ENCODE results near the gene VPS13D. TPM values are rescaled to one million over a fixed set of nuclear protein-coding genes. Genes with fewer than 3 reads are reported as not detected.

VPS13D gene
- total and polyA plus RNA-seq, 5 experiments from 2014 or later: 5.3 to 64.9 (median 7.5) TPM

DNA sequence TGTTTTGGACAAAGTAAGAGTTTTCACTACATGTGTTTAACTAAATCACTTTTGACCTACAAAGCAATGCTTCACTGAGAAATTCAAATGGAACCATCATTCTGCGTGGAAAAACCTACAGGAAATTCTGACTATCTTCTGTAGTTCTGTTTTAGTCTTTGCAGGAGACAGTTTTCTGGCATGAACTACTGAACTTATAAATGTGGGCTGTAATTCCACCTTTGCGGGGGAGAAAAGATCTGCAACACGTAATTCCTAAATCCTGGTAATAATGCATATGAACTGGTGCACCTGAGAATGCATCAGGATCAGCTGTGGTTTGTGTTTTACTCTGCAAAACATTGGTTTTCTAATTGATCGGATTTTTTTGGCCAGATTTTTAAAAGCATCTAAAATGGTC, 106.0 kb downstream of the VPS13D start:
- H3K4me3 Mint-ChIP-seq: no peak overlapping the region
- peaks cover 5 to 18% (median 13%) of the 10 kb centered on the region in 4 donors for H3K4me1 Mint-ChIP-seq
- H3K36me3 Mint-ChIP-seq: peaks cover 10 to 73% (median 37%) of the 10 kb centered on the region in 3 donors
- peak overlapping the region in 1 of 10 donors; percentile 9 for H3K27ac Mint-ChIP-seq
- DNase-seq (no peak), ATAC-seq (no peak)
- POLR2A ChIA-PET: no interaction called here
- H3K9me3 Mint-ChIP-seq: no peaks in the 10 kb centered on the region
- H3K27me3 Mint-ChIP-seq: no peaks in the 10 kb centered on the region

- H3K36me3 Mint-ChIP-seq: peaks cover 10 to 67% (median 34%) of the 10 kb centered on the region in 3 donors
- H3K27me3 Mint-ChIP-seq: no peaks in the 10 kb centered on the region
- peaks cover 7 to 24% (median 18%) of the 10 kb centered on the region in 4 donors for H3K4me1 Mint-ChIP-seq
- no peak overlapping the region for H3K4me3 Mint-ChIP-seq
- ATAC-seq (no peak), DNase-seq (no peak)
- POLR2A ChIA-PET: no interaction called here
- no peaks in the 10 kb centered on the region for H3K9me3 Mint-ChIP-seq
- H3K27ac Mint-ChIP-seq: peak overlapping the region in 4 of 10 donors; percentile 4 to 58 (median 34)
Observed at GRCh38 chr1:12336413-12336812, 106.6 kb downstream of the VPS13D start.

GRCh38 chr1:12338017-12338416, 108.2 kb downstream of the VPS13D start:
- Mint-ChIP-seq H3K4me3 (no peak overlapping the region), H3K36me3 (peaks cover 10 to 64% (median 35%) of the 10 kb centered on the region in 3 donors), H3K27me3 (no peaks in the 10 kb centered on the region), H3K27ac (peak overlapping the region in 1 of 10 donors; percentile 41), H3K9me3 (no peaks in the 10 kb centered on the region), H3K4me1 (peaks cover 17 to 37% (median 30%) of the 10 kb centered on the region in 4 donors)
- ATAC-seq (no peak), DNase-seq (no peak)
- POLR2A ChIA-PET: no interaction called here

DNA sequence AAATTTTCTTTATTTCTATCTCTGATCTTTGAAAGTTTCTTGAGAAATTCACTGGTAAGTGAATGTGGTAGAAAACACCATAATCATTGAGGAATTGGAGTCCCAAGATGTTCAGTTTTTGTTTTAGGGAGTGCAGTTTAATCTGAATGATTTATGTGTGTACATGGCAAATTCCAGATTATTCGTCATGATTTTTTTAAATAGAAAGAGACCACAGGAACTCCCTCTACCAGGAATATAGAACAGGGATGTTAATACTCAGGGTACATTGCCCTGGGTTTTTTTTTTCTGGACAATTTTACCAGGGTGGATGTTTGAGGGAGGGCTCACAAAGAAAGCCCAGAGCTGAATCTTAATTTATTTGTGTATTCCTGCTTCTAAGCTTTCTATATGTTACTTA, 109.0 kb downstream of the VPS13D start:
- Mint-ChIP-seq H3K9me3 (no peaks in the 10 kb centered on the region), H3K4me3 (no peak overlapping the region), H3K27me3 (no peaks in the 10 kb centered on the region), H3K4me1 (peaks cover 17 to 41% (median 33%) of the 10 kb centered on the region in 4 donors), H3K36me3 (peaks cover 10 to 60% (median 28%) of the 10 kb centered on the region in 3 donors), H3K27ac (no peak overlapping the region)
- POLR2A ChIA-PET: no interaction called here
- no peak for DNase-seq
- ATAC-seq: no peak

DNA sequence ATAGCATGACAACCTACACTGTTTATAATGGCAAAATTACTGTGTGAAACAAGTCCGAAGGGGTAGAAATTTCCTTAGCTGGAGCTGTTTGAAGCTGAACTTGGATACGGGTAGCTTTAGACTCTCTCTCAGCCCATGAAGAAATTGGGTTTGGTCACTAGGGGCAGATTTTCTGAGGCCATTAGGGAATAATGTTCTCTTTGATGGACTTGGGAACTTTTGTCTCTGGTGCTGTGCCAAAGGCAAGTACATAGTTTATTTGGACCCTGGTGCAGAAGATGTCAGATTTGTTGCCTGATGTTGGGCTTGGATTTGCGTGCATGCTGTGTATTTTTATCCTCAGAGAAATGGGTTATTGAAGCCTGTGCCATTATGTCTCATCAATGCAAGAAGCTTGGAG, 109.6 kb downstream of the VPS13D start:
- Mint-ChIP-seq H3K4me3 (no peak overlapping the region), H3K27ac (peak overlapping the region in 1 of 10 donors; percentile 55), H3K4me1 (peaks cover 17 to 46% (median 39%) of the 10 kb centered on the region in 4 donors), H3K27me3 (no peaks in the 10 kb centered on the region), H3K9me3 (no peaks in the 10 kb centered on the region), H3K36me3 (peaks cover 10 to 54% (median 23%) of the 10 kb centered on the region in 3 donors)
- POLR2A ChIA-PET: no interaction called here
- ATAC-seq (no peak), DNase-seq (no peak)

DNA sequence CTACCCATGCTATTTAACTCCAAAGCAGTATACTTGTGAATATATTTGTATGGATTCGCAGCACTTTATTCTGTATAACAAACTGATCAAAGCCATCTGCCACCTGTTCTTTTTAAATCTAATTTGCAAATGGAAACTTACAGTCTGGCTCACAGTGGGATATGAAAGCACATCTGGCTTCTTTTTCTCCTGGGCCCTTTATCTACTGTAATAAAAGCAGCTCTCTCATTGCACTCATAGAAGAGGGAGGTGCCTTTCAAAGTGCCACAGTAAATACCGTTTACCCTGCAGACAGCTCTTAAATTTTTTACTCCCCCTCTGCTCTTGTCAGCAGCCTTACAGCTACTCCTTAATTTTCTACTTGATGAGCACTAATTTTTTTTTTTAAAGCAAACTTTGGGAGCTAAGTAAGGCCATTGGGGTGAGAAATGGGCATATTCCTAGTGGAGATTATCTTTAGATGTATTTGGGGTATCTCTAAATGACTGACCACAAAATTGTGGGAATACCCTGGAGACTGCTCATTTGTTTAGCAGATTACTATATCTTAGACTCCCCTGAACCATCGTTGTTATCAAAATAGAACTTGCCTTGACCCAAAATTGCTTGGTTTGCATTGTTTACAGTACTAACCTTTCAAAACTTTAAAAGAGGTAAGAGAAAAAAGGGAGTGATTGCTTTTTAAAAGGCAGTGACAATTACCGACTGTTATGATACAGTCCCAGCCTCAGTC, 110.1 kb downstream of the VPS13D start:
- Mint-ChIP-seq H3K4me1 (peaks cover 23 to 52% (median 45%) of the 10 kb centered on the region in 4 donors), H3K36me3 (peaks cover 10 to 48% (median 20%) of the 10 kb centered on the region in 3 donors), H3K27ac (peak overlapping the region in 4 of 10 donors; percentile 15 to 53 (median 30)), H3K4me3 (no peak overlapping the region), H3K9me3 (no peaks in the 10 kb centered on the region), H3K27me3 (no peaks in the 10 kb centered on the region)
- no peak for ATAC-seq
- no peak for DNase-seq
- POLR2A ChIA-PET: interaction anchor here (1.0 kb wide), 1 partner anchor 279 kb away, joined by 3 read pairs; no protein-coding TSS in a partner anchor

DNA sequence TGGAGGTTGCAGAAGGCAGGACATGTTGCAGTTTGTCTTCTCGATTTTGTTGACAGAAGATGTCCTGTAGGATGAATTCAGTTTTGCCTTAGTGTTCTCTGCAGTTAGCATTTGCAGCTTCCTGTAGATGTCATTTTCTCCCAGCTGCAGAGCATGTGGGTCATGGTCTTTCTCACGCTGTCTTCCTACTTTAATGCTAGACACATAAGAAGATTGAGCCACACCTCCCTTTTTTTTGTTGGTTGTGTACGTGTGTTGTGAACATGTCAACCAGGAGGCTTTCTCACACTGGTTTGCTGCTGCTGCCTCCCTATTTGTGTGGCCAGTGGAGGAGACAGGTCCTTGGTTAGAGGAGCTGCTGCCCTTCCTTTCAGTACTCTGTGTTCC, 110.7 kb downstream of the VPS13D start:
- POLR2A ChIA-PET: interaction anchor here (1.0 kb wide), 1 partner anchor 279 kb away, joined by 3 read pairs; no protein-coding TSS in a partner anchor
- H3K27me3 Mint-ChIP-seq: no peaks in the 10 kb centered on the region
- DNase-seq (no peak), ATAC-seq (no peak)
- peaks cover 26 to 58% (median 50%) of the 10 kb centered on the region in 4 donors for H3K4me1 Mint-ChIP-seq
- H3K27ac Mint-ChIP-seq: peak overlapping the region in 6 of 10 donors; percentile 11 to 60 (median 30)
- H3K9me3 Mint-ChIP-seq: no peaks in the 10 kb centered on the region
- H3K4me3 Mint-ChIP-seq: peak overlapping the region in 1 of 10 donors; percentile 1
- H3K36me3 Mint-ChIP-seq: peaks cover 7 to 44% (median 17%) of the 10 kb centered on the region in 3 donors

- H3K4me3 Mint-ChIP-seq: peak overlapping the region in 2 of 10 donors; percentile 46 to 49
- peaks cover 32 to 69% (median 62%) of the 10 kb centered on the region in 4 donors for H3K4me1 Mint-ChIP-seq
- H3K36me3 Mint-ChIP-seq: peaks cover under 1 to 41% (median 13%) of the 10 kb centered on the region in 3 donors
- peak in 1 of 2 donors; percentile 20 for ATAC-seq
- POLR2A ChIA-PET: no interaction called here
- peak overlapping the region; percentile 14 to 81 (median 46) for H3K27ac Mint-ChIP-seq
- H3K9me3 Mint-ChIP-seq: no peaks in the 10 kb centered on the region
- DNase-seq: peak in 1 of 10 donors; percentile 4
- no peaks in the 10 kb centered on the region for H3K27me3 Mint-ChIP-seq
Observed at GRCh38 chr1:12341667-12342066, 111.8 kb downstream of the VPS13D start.

- peaks cover 0 to 45% (median 16%) of the 10 kb centered on the region in 3 donors for H3K36me3 Mint-ChIP-seq
- H3K9me3 Mint-ChIP-seq: no peaks in the 10 kb centered on the region
- H3K27ac Mint-ChIP-seq: peak overlapping the region in 6 of 10 donors; percentile 41 to 81 (median 64)
- DNase-seq: no peak
- H3K27me3 Mint-ChIP-seq: no peaks in the 10 kb centered on the region
- H3K4me1 Mint-ChIP-seq: peaks cover 32 to 69% (median 62%) of the 10 kb centered on the region in 4 donors
- no peak overlapping the region for H3K4me3 Mint-ChIP-seq
- no peak for ATAC-seq
- POLR2A ChIA-PET: no interaction called here
Observed at GRCh38 chr1:12342401-12343003, 112.7 kb downstream of the VPS13D start.

DNA sequence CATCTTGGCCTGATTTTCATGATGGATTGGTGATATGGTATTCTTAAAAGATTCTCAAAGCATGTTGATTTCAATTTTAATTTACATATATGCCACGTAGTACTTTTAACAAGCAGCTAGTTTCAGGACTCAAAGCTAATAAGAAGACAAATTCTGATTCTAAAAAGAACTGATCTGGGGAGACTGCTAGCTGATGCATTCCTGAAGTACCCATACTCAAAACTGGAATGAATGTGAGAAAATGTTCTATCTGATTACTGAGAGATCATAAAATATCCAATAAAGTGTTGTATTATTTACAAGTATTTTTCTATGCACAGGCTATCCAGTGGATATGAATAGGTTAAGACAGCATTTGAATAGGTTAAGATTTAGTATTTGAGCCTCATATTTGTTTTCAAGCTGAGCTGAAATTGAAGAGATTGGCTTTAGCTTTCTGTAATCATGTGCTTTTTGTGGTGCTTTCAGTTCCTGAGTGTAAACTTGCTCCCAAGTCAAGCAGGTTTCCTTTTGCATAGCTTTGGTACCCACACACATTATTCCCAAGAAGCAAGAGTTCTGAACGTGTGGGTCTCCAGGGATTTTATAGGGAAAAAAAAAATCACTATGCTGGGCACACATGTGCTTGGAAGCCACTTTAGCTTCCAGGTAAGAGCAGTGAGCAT, 114.1 kb downstream of the VPS13D start:
- H3K27me3 Mint-ChIP-seq: no peaks in the 10 kb centered on the region
- peaks cover 32 to 69% (median 62%) of the 10 kb centered on the region in 4 donors for H3K4me1 Mint-ChIP-seq
- H3K36me3 Mint-ChIP-seq: peaks cover under 1 to 45% (median 21%) of the 10 kb centered on the region in 3 donors
- no peaks in the 10 kb centered on the region for H3K9me3 Mint-ChIP-seq
- H3K4me3 Mint-ChIP-seq: peak overlapping the region in 1 of 10 donors; percentile 79
- DNase-seq (no peak), ATAC-seq (no peak)
- H3K27ac Mint-ChIP-seq: peak overlapping the region in 8 of 10 donors; percentile 22 to 97 (median 90)
- POLR2A ChIA-PET: interaction anchor here (0.5 to 1.0 kb wide), 2 partner anchors 172 to 225 kb away, joined by 3 to 8 read pairs; no protein-coding TSS in a partner anchor

- DNase-seq (peak in 1 of 10 donors; percentile 12), ATAC-seq (peak; percentile 46 to 64)
- Mint-ChIP-seq H3K4me1 (peaks cover 32 to 61% (median 60%) of the 10 kb centered on the region in 4 donors), H3K4me3 (peak overlapping the region; percentile 71 to 88 (median 84)), H3K27me3 (no peaks in the 10 kb centered on the region), H3K36me3 (peaks cover 8 to 51% (median 29%) of the 10 kb centered on the region in 3 donors), H3K27ac (peak overlapping the region; percentile 89 to 97 (median 95)), H3K9me3 (no peaks in the 10 kb centered on the region)
- POLR2A ChIA-PET: interaction anchor here (0.5 to 1.0 kb wide), 2 partner anchors 171 to 224 kb away, joined by 3 to 8 read pairs; no protein-coding TSS in a partner anchor
Observed at GRCh38 chr1:12344596-12345349, 114.9 kb downstream of the VPS13D start.
